HCT116 (cell line): ENCODE results near the gene SHISA6. TPM values are rescaled to one million over a fixed set of nuclear protein-coding genes. Genes with fewer than 3 reads are reported as not detected.

ENCODE experiments used
- ATAC-seq: fragments of 200-7000 bp; cut with Tn5 transposase; 2 replicates; pipeline ENCODE4 v1.9.1; 2020; ENCODE audit warnings: mild to moderate bottlenecking, moderate library complexity
- BruUV-seq: library from RNA; stranded (reverse); fragments of 400-500 nt; replicated peaks from 2 replicates; lab custom pipeline; 2021; lab: Mats Ljungman, UMichigan
- CTCF ChIA-PET: fragments of 300-600 bp; sonication (Branson Sonifier 250); formaldehyde crosslinking; loops from one replicate; lab custom pipeline; 2021; ENCODE audit warnings: antibody characterized with exemption; lab: Charles Lee
- POLR2A ChIA-PET: fragments of 300-600, 350-600 bp; sonication (Branson Sonifier 250); formaldehyde crosslinking; loops from one replicate; lab custom pipeline; 2021; ENCODE audit warnings: antibody characterized with exemption; lab: Charles Lee
- RAD21 ChIA-PET, 2 experiments: fragments of 300-600 bp; sonication (Branson Sonifier 250); formaldehyde crosslinking; loops; one replicate each; lab custom pipeline; 2023; ENCODE audit warnings: low total read pairs in 2 of 2; ENCODE audit not compliant: uncharacterized antibody in 2 of 2, unreplicated experiment in 2 of 2, low non-redundant PET in 1 of 2; lab: Charles Lee
- DNase-seq: peaks from one replicate; pipeline ENCODE4 v3.0.0-alpha.2; 2010; ENCODE audit warnings: low read depth, low spot score
- H2AFZ ChIP-seq: fragments of 200-600 bp; shearing (Covaris generic), sonication (generic); 2 replicates; pipeline ENCODE4 v1.6.1; 2017; ENCODE audit warnings: low read depth, mixed run types, mixed read lengths, antibody characterized with exemption, low read length; ENCODE audit not compliant: poor library complexity, severe bottlenecking
- H3K27ac ChIP-seq: 2 replicates; pipeline ENCODE4 v1.5.1; 2012; ENCODE audit warnings: low read depth, low read length
- H3K27me3 ChIP-seq: fragments of 200-600 bp; sonication (generic); 2 replicates; pipeline ENCODE4 v1.6.1; 2016; ENCODE audit warnings: mixed run types, low read length, mixed read lengths; ENCODE audit not compliant: insufficient read depth
- H3K36me3 ChIP-seq, 2 experiments: fragments of 200-500 bp in 1 of 2; fragments of 200-600 bp in 1 of 2; sonication (Bioruptor generic) in 1 of 2; sonication (generic) in 1 of 2; 2 replicates each; pipeline versions ENCODE4 v1.5.1 to v1.6.1; 2014 to 2016; ENCODE audit warnings: low read length in 2 of 2, inconsistent platforms in 1 of 2, mixed read lengths in 1 of 2, mixed run types in 1 of 2; ENCODE audit not compliant: insufficient read depth in 2 of 2, control insufficient read depth in 1 of 2
- H3K4me1 ChIP-seq, 2 experiments: fragments of 200-600 bp in 1 of 2; sonication (generic) in 1 of 2; 2 replicates each; pipeline versions ENCODE4 v1.5.1 to v1.6.1; 2012 to 2017; ENCODE audit warnings: low read length in 2 of 2, inconsistent platforms in 1 of 2, mild to moderate bottlenecking in 1 of 2, mixed read lengths in 1 of 2, mixed run types in 1 of 2, moderate library complexity in 1 of 2; ENCODE audit not compliant: insufficient read depth in 2 of 2, control insufficient read depth in 1 of 2
- H3K4me2 ChIP-seq: fragments of 200-600 bp; sonication (generic); 2 replicates; pipeline ENCODE4 v1.6.1; 2017; ENCODE audit warnings: mixed run types, low read length, mixed read lengths
- H3K4me3 ChIP-seq, 2 experiments: fragments of 200-600 bp in 1 of 2; sonication (generic) in 1 of 2; replicated peaks in 1 of 2; 2 replicates each; pipeline ENCODE4 v1.5.1; 2011 to 2016; ENCODE audit warnings: low read length in 2 of 2, control low read depth in 1 of 2, low read depth in 1 of 2, mild to moderate bottlenecking in 1 of 2, mixed read lengths in 1 of 2, mixed run types in 1 of 2
- H3K79me2 ChIP-seq: fragments of 200-600 bp; sonication (generic); 2 replicates; pipeline ENCODE4 v1.6.1; 2017; ENCODE audit warnings: mild to moderate bottlenecking, mixed run types, low read length, moderate library complexity, mixed read lengths; ENCODE audit not compliant: insufficient read depth
- H3K9ac ChIP-seq: fragments of 200-600 bp; sonication (generic); 2 replicates; pipeline ENCODE4 v1.6.1; 2016; ENCODE audit warnings: low read length, mixed read lengths
- H3K9me2 ChIP-seq: fragments of 200-600 bp; sonication (generic), shearing (Covaris generic); 2 replicates; pipeline ENCODE4 v1.6.1; 2017; ENCODE audit warnings: mixed run types, mild to moderate bottlenecking, moderate library complexity; ENCODE audit not compliant: insufficient read depth
- H3K9me3 ChIP-seq, 2 experiments: fragments of 200-500 bp in 1 of 2; fragments of 200-600 bp in 1 of 2; sonication (Bioruptor generic) in 1 of 2; sonication (generic) in 1 of 2; 2 replicates each; pipeline ENCODE4 v1.6.1; 2014 to 2017; ENCODE audit warnings: low read length in 2 of 2, mixed read lengths in 2 of 2, inconsistent platforms in 1 of 2, low read depth in 1 of 2, mild to moderate bottlenecking in 1 of 2, mixed run types in 1 of 2, moderate library complexity in 1 of 2; ENCODE audit not compliant: control insufficient read depth in 1 of 2, insufficient read depth in 1 of 2
- H4K20me1 ChIP-seq: fragments of 200-600 bp; sonication (generic), shearing (Covaris generic); 2 replicates; pipeline ENCODE4 v1.6.1; 2017; ENCODE audit warnings: mixed run types, mild to moderate bottlenecking, moderate library complexity; ENCODE audit not compliant: insufficient read depth
- EZH2phosphoT487 ChIP-seq: fragments of 200-600 bp; IDR thresholded peaks from 2 replicates; pipeline ENCODE4 v1.6.1; 2018; ENCODE audit warnings: antibody characterized with exemption, borderline replicate concordance
- JUND ChIP-seq: IDR thresholded peaks from 2 replicates; pipeline ENCODE4 v1.6.1; 2012
- POLR2A ChIP-seq: IDR thresholded peaks from 2 replicates; pipeline ENCODE4 v1.7.0; 2011; ENCODE audit warnings: borderline replicate concordance; ENCODE audit not compliant: insufficient read depth, insufficient read length; ENCODE audit errors: extremely low read depth
- POLR2AphosphoS5 ChIP-seq: IDR thresholded peaks from 2 replicates; pipeline ENCODE4 v1.6.1; 2011; ENCODE audit warnings: mild to moderate bottlenecking, low read depth, low read length, moderate library complexity
- SP1 ChIP-seq: IDR thresholded peaks from 2 replicates; pipeline ENCODE4 v1.6.1; 2012; ENCODE audit warnings: low read depth
- SRF ChIP-seq: IDR thresholded peaks from 2 replicates; pipeline ENCODE4 v1.6.1; 2012; ENCODE audit warnings: low read depth
- TCF7L2 ChIP-seq: IDR thresholded peaks from 2 replicates; pipeline ENCODE4 v1.7.0; 2011; ENCODE audit warnings: borderline replicate concordance, inconsistent platforms; ENCODE audit not compliant: insufficient read depth, insufficient read length; ENCODE audit errors: extremely low read depth
- YY1 ChIP-seq: IDR thresholded peaks from 2 replicates; pipeline ENCODE4 v1.6.1; 2011; ENCODE audit warnings: low read length, low read depth, moderate library complexity, mild to moderate bottlenecking; ENCODE audit not compliant: insufficient replicate concordance; ENCODE audit errors: extremely low read depth
- ZNF274 ChIP-seq: fragments of 200-500 bp; sonication (Bioruptor generic); IDR thresholded peaks from 2 replicates; pipeline ENCODE4 v1.6.1; 2014; ENCODE audit warnings: mild to moderate bottlenecking, low read depth, low read length, inconsistent platforms
- intact Hi-C: fragments of 100-400 bp; cut with micrococcal nuclease; formaldehyde crosslinking; loops from 2 replicates; pipeline ENCODE4 v1.10.0; 2022
- total RNA-seq: library from RNA; stranded (reverse); gene quantifications from one replicate; pipeline ENCODE4 v1.2.1, GENCODE V29; 2021; ENCODE audit not compliant: unreplicated experiment
- TF ChIP-seq, protein P1 (sequence below), 3 experiments: fragments of 200-600 bp in 1 of 3; sonication (generic) in 1 of 3; IDR thresholded peaks in 2 of 3; conservative IDR thresholded peaks in 1 of 3; 2 replicates each; pipeline ENCODE4 v1.5.1; 2012 to 2017; ENCODE audit warnings: low read depth in 2 of 3, low read length in 2 of 3, antibody characterized with exemption in 1 of 3, borderline replicate concordance in 1 of 3, control low read depth in 1 of 3, mild to moderate bottlenecking in 1 of 3, mixed read lengths in 1 of 3, mixed run types in 1 of 3, moderate library complexity in 1 of 3; ENCODE audit not compliant: insufficient read depth in 1 of 3

Gene SHISA6
- total RNA-seq, 1 experiment from 2014 or later, result not detected

DNA sequence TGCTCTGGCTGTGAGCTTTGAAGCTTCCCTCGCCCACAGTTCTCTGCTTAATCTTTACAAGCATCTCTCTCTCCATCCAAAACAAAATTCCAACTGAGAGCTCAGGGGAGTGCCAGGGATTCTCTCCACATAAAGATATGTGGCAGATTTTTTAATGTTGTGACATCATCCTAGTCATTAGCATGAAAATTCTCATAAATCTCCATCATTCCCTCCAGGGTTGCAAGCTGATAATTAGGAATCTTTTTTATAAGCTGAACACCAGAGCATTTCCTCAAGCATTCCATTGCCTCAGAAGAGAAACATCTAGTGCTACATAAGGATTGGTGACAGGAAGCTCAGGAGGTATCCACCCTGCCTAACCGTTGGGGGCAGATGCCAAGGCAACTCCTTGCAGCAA lies 274.9 kb downstream of the SHISA6 start:
- DNase-seq (no peak), ATAC-seq (no peak)
- Histone ChIP-seq H3K27ac (no peak overlapping the region), H3K9me2 (no peaks in the 10 kb centered on the region), H2AFZ (no peak overlapping the region), H3K4me3 (no peak overlapping the region), H4K20me1 (no peaks in the 10 kb centered on the region), H3K79me2 (no peaks in the 10 kb centered on the region), H3K36me3 (no peaks in the 10 kb centered on the region), H3K27me3 (no peaks in the 10 kb centered on the region), H3K4me1 (no peaks in the 10 kb centered on the region), H3K9ac (no peak overlapping the region), H3K9me3 (peaks cover 0 to 14% of the 10 kb centered on the region in 2 experiments; a peak in 1 of 4 replicates), H3K4me2 (no peak overlapping the region)
- ChIA-PET POLR2A (no interaction called here), RAD21 (no interaction called here), CTCF (no interaction called here)
- BruUV-seq, result no TSS peak
- intact Hi-C loops, result no loop called here
- TF ChIP-seq, protein P1, sequence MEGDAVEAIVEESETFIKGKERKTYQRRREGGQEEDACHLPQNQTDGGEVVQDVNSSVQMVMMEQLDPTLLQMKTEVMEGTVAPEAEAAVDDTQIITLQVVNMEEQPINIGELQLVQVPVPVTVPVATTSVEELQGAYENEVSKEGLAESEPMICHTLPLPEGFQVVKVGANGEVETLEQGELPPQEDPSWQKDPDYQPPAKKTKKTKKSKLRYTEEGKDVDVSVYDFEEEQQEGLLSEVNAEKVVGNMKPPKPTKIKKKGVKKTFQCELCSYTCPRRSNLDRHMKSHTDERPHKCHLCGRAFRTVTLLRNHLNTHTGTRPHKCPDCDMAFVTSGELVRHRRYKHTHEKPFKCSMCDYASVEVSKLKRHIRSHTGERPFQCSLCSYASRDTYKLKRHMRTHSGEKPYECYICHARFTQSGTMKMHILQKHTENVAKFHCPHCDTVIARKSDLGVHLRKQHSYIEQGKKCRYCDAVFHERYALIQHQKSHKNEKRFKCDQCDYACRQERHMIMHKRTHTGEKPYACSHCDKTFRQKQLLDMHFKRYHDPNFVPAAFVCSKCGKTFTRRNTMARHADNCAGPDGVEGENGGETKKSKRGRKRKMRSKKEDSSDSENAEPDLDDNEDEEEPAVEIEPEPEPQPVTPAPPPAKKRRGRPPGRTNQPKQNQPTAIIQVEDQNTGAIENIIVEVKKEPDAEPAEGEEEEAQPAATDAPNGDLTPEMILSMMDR (IDR thresholded peaks at IDR 0.05 in 2 of 3, conservative IDR thresholded peaks at IDR 0.05 in 1 of 3; ENCODE audit: borderline replicate concordance in 1 of 3, insufficient read depth in 1 of 3, low read depth in 2 of 3, low read length in 2 of 3), result no peak
- TF ChIP-seq ZNF274, result no peak
- no peak for TF ChIP-seq TCF7L2
- TF ChIP-seq EZH2phosphoT487, result no peak
- no peak for TF ChIP-seq YY1
- TF ChIP-seq SRF, result no peak
- TF ChIP-seq POLR2A, result no peak
- TF ChIP-seq SP1, result no peak
- no peak for TF ChIP-seq JUND
- TF ChIP-seq POLR2AphosphoS5, result no peak
